Endodermal cell (in vitro differentiated cells): ENCODE results near the gene GGT6. TPM values are rescaled to one million over a fixed set of nuclear protein-coding genes. Genes with fewer than 3 reads are reported as not detected.

Experiments
- DNase-seq: peaks from one replicate; pipeline ENCODE4 v3.0.0-alpha.2; 2017
- H3K27ac ChIP-seq: 2 replicates; pipeline ENCODE4 v1.5.1; 2013; ENCODE audit warnings: mild to moderate bottlenecking, low read depth, low read length, moderate library complexity
- H3K27me3 ChIP-seq: 2 replicates; pipeline ENCODE4 v1.6.1; 2013; ENCODE audit warnings: mild to moderate bottlenecking, low read length, moderate library complexity; ENCODE audit not compliant: insufficient read depth, control insufficient read depth, poor library complexity, severe bottlenecking
- H3K36me3 ChIP-seq: 2 replicates; pipeline ENCODE4 v1.7.0; 2013; ENCODE audit warnings: mild to moderate bottlenecking, low read length, moderate library complexity; ENCODE audit not compliant: control insufficient read depth, insufficient read depth
- H3K4me1 ChIP-seq: one replicate; pipeline ENCODE4 v1.7.0; 2013; ENCODE audit warnings: low read length; ENCODE audit not compliant: control insufficient read depth, insufficient read depth
- H3K4me3 ChIP-seq: 2 replicates; pipeline ENCODE4 v1.5.1; 2013; ENCODE audit warnings: mild to moderate bottlenecking, low read length, moderate library complexity
- H3K9ac ChIP-seq: 2 replicates; pipeline ENCODE4 v1.6.1; 2013; ENCODE audit warnings: mild to moderate bottlenecking, low read length, moderate library complexity; ENCODE audit not compliant: poor library complexity, severe bottlenecking; ENCODE audit errors: extremely low read depth
- H3K9me3 ChIP-seq: 2 replicates; pipeline ENCODE4 v1.6.1; 2013; ENCODE audit warnings: mild to moderate bottlenecking, low read length, moderate library complexity; ENCODE audit not compliant: control insufficient read depth
- H3K27ac Mint-ChIP-seq: 2 replicates; pipeline ENCODE4 v1.8.0; 2020; ENCODE audit warnings: mixed read lengths
- H3K27me3 Mint-ChIP-seq: 2 replicates; pipeline ENCODE4 v1.8.0; 2021; ENCODE audit warnings: mild to moderate bottlenecking, mixed read lengths; ENCODE audit not compliant: insufficient read depth
- H3K36me3 Mint-ChIP-seq: 2 replicates; pipeline ENCODE4 v1.8.0; 2020; ENCODE audit warnings: low read depth, mixed read lengths
- H3K4me1 Mint-ChIP-seq: 2 replicates; pipeline ENCODE4 v1.8.0; 2020; ENCODE audit warnings: mixed read lengths
- H3K4me3 Mint-ChIP-seq: 2 replicates; pipeline ENCODE4 v1.8.0; 2020; ENCODE audit warnings: mild to moderate bottlenecking, moderate library complexity, mixed read lengths
- H3K9me3 Mint-ChIP-seq: 2 replicates; pipeline ENCODE4 v1.8.0; 2020; ENCODE audit warnings: mild to moderate bottlenecking, mixed read lengths
- CTCF ChIP-seq: fragments of 200-600 bp; sonication (generic); conservative IDR thresholded peaks from 2 replicates; pipeline ENCODE4 v1.5.0; 2021; ENCODE audit warnings: antibody characterized with exemption, mild to moderate bottlenecking
- WGBS, 2 experiments: methylation state at CpG; one replicate each; pipeline versions ENCODE4 v1.1.5 to v1.1.7; 2013; ENCODE audit warnings: missing lambda C conversion rate in 2 of 2, mixed read lengths in 1 of 2; ENCODE audit not compliant: insufficient coverage in 1 of 2, insufficient read length in 1 of 2; 5-methylcytosine and 5-hydroxymethylcytosine counted together
- total RNA-seq, 2 donors: library from RNA; stranded (reverse); fragmentation: NEBNext Ultra II Directional in 1 of 2; extraction: Animal tissue kit (Norgen Biotek cat#: 25700) in 1 of 2; gene quantifications; 2 replicates in 1 of 2; 3 replicates in 1 of 2; pipeline ENCODE4 v1.2.1, GENCODE V29; 2021

Gene GGT6
- total RNA-seq, 2 donors from 2014 or later, result not detected

DNA sequence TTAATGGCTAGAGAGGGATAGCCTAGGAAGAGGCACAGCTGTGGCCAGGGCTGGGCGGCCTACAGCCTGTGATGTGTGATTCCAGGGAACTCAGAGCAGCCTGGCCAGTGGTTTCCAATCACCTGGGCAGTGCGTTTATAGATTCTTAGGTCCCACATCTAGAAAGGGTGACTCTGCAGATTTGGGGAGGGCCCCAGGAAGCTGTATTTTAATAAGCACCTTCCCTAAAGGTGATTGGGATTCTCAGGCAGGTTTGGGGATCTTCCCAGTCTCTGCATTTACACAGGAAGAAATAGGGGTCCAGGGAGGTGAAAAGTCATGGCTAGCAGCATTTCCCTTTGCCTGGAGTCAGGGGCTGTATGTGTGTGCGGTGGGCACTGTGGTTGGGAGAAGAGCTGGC, 52.2 kb downstream of the GGT6 start:
- no peak overlapping the region for H3K27ac ChIP-seq

GRCh38 chr17:4507361-4508111, 52.8 kb downstream of the GGT6 start:
- no peak overlapping the region for H3K4me3 Mint-ChIP-seq
- Histone ChIP-seq H3K36me3 (no peaks in the 10 kb centered on the region), H3K9me3 (no peaks in the 10 kb centered on the region), H3K27me3 (no peaks in the 10 kb centered on the region), H3K4me1 (no peaks in the 10 kb centered on the region), H3K9ac (no peak overlapping the region), H3K4me3 (no peak overlapping the region), H3K27ac (no peak overlapping the region)
- no peak for DNase-seq
- H3K27ac Mint-ChIP-seq, result no peak overlapping the region
- TF ChIP-seq CTCF, result no peak
- H3K9me3 Mint-ChIP-seq, result no peaks in the 10 kb centered on the region
- peaks cover 6% of the 10 kb centered on the region for H3K4me1 Mint-ChIP-seq
- H3K27me3 Mint-ChIP-seq, result peaks cover 17% of the 10 kb centered on the region
- no peaks in the 10 kb centered on the region for H3K36me3 Mint-ChIP-seq
- 95 to 96% methylated on average over 6 to 8 of the region's 8 CpGs for WGBS, 2 experiments

More for the DNA sequence above, 52.2 kb downstream of the GGT6 start:
- no peaks in the 10 kb centered on the region for H3K27me3 ChIP-seq
- peaks cover 12% of the 10 kb centered on the region for H3K27me3 Mint-ChIP-seq
- H3K36me3 Mint-ChIP-seq, result no peaks in the 10 kb centered on the region
- 95 to 100% methylated on average over 2 to 3 of the region's 3 CpGs for WGBS, 2 experiments
- no peaks in the 10 kb centered on the region for H3K36me3 ChIP-seq
- no peak for DNase-seq
- no peaks in the 10 kb centered on the region for H3K9me3 Mint-ChIP-seq
- H3K9me3 ChIP-seq, result no peaks in the 10 kb centered on the region
- H3K4me3 ChIP-seq, result no peak overlapping the region
- no peak for TF ChIP-seq CTCF
- H3K4me1 Mint-ChIP-seq, result peaks cover 2% of the 10 kb centered on the region
- no peak overlapping the region for H3K4me3 Mint-ChIP-seq
- H3K4me1 ChIP-seq, result no peaks in the 10 kb centered on the region
- H3K27ac Mint-ChIP-seq, result no peak overlapping the region
- no peak overlapping the region for H3K9ac ChIP-seq

Other genes starting within 250 kb of the GGT6 start
- 100 to 1,000 TPM in 1 of 2 donors, 10 to 100 TPM in 1; 85.5 to 104 TPM for gene UBE2G1, start 193.9 kb downstream of the GGT6 start, total RNA-seq
- not detected for gene SPNS3, start 126.6 kb downstream of the GGT6 start, total RNA-seq
- under 1 TPM in 1 of 2 donors, not detected in 1; 0.09 TPM for gene SPNS2, start 61.7 kb downstream of the GGT6 start, total RNA-seq
- 10 to 100 TPM; 55.6 to 70.9 TPM for gene MYBBP1A, start 5.2 kb downstream of the GGT6 start, total RNA-seq
- gene SMTNL2, start 24.0 kb upstream of the GGT6 start, total RNA-seq, result under 1 TPM; 0.51 to 0.79 TPM
- gene ALOX15, start 81.1 kb upstream of the GGT6 start, total RNA-seq, result not detected
- 100 to 1,000 TPM; 108 to 123 TPM for gene PELP1, start 143.6 kb upstream of the GGT6 start, total RNA-seq
- gene ARRB2, start 150.1 kb upstream of the GGT6 start, total RNA-seq, result 10 to 100 TPM; 45.3 to 51.8 TPM
- gene MED11, start 170.9 kb upstream of the GGT6 start, total RNA-seq, result 10 to 100 TPM; 17.7 to 20.2 TPM
- not detected for gene ZMYND15, start 179.3 kb upstream of the GGT6 start, total RNA-seq
- under 1 TPM; 0.60 to 0.73 TPM for gene CXCL16, start 179.4 kb upstream of the GGT6 start, total RNA-seq
- not detected for gene TM4SF5, start 211.3 kb upstream of the GGT6 start, total RNA-seq
- 1 to 10 TPM in 1 of 2 donors, under 1 TPM in 1; 0.75 to 1.0 TPM for gene VMO1, start 225.8 kb upstream of the GGT6 start, total RNA-seq
- gene GLTPD2, start 228.4 kb upstream of the GGT6 start, total RNA-seq, result 1 to 10 TPM in 1 of 2 donors, under 1 TPM in 1; 0.88 to 1.6 TPM
- 100 to 1,000 TPM; 211 to 216 TPM for gene PSMB6, start 235.6 kb upstream of the GGT6 start, total RNA-seq
- 10 to 100 TPM; 72.7 to 75.2 TPM for gene PLD2, start 246.6 kb upstream of the GGT6 start, total RNA-seq